ENCODE data around the gene CAMK1D.

DNA sequence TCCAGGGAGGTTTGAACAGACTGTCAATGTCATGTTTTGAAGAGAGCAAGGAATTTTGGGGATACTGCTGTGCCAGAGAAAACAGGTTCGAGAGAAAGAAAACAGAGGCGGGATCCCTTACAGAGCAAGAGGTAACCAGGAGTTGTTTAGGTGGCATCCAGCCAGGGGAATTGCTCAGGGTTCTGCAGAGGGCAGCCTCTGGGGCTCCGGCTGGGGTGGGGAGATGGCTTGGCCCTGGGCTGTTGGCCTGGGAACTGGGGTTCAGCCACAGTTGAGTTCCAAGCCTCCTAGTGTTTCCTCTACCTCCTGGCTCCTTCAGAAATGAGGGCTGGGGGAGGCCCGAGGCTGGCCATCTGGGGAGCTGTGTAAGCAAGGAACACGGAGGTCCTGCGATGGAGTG lies 68.0 kb downstream of the CAMK1D start:
- TF ChIP-seq, protein P1, sequence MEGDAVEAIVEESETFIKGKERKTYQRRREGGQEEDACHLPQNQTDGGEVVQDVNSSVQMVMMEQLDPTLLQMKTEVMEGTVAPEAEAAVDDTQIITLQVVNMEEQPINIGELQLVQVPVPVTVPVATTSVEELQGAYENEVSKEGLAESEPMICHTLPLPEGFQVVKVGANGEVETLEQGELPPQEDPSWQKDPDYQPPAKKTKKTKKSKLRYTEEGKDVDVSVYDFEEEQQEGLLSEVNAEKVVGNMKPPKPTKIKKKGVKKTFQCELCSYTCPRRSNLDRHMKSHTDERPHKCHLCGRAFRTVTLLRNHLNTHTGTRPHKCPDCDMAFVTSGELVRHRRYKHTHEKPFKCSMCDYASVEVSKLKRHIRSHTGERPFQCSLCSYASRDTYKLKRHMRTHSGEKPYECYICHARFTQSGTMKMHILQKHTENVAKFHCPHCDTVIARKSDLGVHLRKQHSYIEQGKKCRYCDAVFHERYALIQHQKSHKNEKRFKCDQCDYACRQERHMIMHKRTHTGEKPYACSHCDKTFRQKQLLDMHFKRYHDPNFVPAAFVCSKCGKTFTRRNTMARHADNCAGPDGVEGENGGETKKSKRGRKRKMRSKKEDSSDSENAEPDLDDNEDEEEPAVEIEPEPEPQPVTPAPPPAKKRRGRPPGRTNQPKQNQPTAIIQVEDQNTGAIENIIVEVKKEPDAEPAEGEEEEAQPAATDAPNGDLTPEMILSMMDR (IDR thresholded peaks at IDR 0.05): no peak
- TF ChIP-seq POLR2A (IDR thresholded peaks at IDR 0.05) (no peak), EP300 (IDR thresholded peaks at IDR 0.05; ENCODE audit: low read depth) (no peak)
